NCI-H2196 treated with DMSO at 0.1 percent for 48 hours (cell line): ENCODE data around the gene ITGA1.

Experiments
- DNase-seq: peaks from one replicate; lab custom pipeline; 2025; ENCODE audit not compliant: unreplicated experiment; lab: John Stamatoyannopoulos, UW

The ITGA1 gene

DNA sequence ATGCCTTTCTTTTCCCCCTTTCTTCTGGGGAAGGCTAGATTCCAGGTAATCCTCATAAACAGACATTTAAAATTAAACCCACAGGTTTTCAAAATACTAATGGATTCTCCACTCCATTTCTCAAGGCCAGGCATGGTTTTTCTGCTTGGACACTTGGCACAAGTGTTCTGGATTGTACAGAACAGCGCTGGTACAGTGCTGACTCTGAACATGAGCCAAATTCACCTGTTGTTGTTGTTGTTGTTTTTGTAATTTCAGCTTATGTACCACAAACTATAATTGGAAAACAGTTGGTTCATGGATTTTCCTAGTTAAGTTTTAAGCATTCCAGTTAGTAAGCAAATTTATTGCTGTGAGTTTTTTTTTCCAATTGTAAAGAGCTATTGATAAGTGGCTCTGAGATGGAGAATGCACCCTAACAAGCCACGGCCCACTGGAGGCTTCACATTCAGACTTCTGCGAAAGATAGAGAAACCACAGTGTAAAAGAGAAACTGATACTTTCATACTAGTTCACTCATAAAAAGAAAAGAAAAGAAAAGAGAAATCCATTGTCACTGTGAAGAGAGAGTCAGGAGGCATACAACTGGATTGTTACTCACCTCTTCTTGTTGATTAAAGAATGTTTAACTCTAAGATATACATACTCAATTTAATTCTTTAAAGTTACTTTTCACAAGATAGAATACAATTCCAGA is 16.2 kb upstream of the ITGA1 start:
- no peak for DNase-seq

DNA sequence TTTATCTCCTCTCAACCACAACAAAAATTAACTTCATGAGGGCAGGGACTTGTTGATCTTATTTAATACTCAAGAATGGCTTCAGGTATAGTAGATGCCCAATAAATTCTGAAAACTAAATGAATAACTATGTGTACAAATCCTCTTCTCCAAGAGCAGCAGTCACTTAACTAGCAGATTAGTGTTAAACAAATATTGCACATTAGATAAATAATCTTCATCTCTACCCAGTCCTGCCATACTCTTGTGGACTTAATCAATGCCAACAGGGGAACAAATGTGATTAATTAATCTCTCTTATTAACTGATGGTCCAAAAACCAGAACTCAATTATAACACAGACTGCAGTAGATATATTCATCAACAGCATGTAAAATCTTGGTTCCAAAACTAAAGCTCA is 15.0 kb upstream of the ITGA1 start:
- DNase-seq, result no peak

DNA sequence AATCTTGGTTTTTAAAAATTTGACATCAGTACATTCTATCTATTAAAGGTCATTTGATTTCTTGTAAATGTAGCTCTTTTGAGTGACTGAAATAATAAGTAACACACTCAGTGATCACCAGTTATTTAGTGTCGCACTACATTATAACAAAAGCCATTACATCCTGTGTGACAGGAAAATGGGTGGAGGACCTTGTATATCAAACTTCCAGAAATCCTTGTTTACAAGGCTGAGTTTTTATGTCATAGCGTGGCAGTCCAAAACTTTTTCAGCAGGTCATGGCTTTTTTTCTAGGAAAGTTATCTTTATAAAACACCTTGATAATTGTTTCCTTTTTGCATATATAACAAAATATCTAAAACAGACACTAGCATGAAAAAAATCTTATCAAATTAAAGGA is 14.4 kb upstream of the ITGA1 start:
- no peak for DNase-seq

DNA sequence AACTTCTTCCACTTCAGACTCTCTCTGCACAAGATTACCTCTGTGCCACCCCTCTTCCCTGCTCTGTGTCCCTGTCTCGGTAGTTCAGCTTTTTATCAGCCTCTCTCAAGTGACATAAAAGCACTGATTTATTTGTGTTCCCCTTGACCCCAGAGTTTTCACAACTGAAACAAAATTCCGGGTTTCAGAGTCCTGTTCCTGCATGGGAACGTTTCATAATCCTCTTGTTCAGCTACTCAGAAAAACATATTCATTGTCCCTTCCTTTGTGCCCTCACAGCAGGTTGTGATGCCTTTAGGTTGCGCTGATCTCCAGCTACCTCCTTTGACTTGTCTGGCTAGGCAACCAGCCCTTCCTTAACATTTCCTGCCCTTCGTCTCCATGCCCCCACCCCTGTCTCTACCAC is 13.7 kb upstream of the ITGA1 start:
- DNase-seq, result no peak

DNA sequence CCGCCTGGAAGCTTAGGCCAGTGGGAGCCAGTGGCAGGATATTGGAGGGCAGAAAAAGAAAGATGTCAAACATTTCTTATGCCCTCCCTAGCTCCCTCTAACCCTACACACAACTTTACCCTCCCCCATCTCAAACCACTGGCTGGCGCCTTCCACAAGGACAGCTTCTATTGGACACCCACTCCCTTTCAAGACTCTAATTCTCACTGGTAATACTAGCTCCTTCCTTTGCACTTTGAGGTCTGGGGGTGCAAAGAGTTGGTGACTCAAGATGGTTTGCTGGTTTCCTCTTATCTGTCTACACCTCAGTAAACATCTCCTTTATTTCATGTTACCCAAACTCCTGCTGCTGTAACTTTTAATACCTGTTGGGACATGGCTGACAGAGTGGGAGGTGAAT is 11.6 kb upstream of the ITGA1 start:
- no peak for DNase-seq

DNA sequence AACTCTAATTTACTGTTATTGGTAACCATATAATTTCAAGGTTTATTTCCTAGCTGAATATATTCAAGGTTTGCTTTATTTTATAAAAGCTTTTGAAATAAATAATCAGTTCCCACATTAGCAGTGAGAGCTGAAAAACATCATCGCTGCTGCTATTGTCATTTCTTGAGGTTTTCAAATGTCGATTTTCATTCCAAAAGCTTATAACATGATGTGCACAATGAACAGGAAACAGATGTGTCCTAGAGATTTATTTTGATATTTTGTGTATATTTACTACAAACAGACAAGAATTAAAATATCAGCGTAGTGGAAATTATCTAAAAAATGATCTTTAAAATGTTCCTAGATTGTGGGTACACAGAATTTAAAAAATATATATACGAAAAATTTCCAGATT is 10.5 kb upstream of the ITGA1 start:
- DNase-seq, result no peak

DNA sequence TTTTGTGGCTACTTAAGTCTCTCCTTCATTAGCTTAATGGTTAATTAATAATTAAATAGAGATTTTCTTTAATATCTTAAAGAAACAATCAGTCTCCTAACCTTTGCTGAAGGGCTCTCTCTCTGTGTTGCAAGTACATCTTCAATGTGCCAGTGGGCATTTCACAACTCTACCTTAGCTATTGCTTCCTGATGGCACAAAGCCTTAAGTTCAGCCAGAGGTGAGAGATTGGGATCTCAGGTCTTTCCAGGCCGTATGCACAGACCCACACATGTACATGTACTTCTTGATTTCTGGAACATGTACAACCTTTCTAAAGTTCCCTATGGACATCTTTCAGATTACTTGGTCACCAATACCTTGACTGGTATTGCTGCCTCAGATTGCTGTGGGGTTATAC is 8.9 kb upstream of the ITGA1 start:
- no peak for DNase-seq

DNA sequence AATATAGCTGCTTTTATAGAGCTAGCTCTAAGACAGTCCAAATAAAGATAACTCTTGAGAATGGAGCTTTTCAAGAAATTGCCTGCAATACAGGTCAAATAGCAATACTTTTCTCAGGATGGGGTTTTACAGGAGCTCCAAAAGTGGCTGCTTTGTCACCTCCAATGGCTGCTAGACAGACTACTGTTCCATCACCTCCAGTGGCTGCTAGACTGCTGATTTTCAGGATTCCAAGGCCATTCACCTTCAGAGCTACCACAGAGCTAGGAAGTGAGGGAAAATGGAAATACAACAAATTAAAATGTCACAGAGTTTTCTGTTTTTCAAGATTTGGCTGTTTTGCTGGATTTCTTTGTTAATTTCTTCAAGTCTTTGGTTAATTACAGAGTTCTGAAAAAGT is 8.5 kb upstream of the ITGA1 start:
- no peak for DNase-seq

DNA sequence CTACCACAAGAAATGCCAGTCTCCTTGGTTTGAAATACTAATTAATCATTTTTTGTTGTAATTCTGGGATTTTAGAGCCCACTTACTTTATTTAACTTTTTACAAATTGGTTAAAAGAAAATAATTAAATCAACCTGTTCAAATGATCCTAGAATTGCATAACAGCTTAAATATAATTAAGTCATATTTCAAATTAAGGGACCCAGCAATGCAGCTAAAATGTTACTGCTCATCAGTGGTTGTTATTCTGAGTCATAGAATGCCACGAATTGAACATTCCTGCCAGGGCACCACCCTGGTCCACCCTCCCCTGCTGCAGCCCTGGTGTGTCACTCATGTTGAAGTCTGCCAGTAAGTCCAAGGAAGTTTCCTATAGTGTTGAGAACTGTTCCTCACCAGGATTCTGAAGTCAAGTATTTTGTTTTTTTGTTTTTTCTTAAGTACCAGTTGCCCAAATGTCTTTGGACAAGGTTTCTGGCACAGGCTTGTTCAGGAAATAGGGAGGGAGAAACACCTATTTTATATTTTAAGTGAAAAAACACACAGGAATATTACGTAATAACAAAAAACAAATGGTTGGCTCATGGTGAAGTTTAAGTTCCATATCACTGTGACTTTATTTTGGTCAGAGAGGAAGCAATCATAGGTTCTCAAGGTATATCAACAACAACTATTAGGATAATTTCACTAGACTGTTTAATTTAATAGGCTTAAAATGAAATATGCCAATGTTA is 4.3 kb upstream of the ITGA1 start:
- DNase-seq, result no peak

DNA sequence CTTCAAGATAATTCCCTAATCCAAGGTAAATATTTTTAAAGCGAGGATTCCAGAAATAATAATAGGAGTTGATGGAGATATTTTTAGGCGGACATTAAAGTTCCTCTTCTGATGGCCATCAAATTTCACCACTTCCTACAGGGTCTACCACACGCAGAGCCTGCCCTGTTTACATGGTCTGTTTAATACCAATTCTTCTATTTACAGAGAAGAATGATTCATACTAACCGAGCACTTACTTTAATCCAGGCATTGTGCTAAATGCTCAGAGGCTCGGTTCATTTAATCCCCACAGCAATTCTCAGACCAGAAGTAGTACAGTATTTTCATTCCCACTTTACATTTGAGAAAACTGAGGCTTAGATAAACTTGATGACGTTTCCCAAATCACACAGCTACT is 3.0 kb upstream of the ITGA1 start:
- DNase-seq, result no peak

DNA sequence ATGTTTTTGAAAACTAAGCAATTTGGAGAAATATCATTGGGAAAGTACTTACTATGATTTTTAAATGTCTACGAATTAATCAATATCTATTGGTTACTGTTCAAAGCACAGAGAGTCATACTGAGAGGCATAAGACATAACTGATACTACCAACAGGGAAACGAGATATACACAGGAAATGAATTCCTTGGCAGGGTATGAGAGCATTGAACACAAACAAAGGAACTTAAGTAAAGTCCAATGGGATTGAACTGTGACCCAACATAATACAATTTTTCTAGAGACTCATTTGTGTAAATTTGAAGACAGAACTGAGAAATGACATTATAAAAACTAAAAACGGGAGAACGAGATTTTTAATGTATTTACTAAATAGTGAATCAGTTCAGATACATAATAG is 1.3 kb upstream of the ITGA1 start:
- no peak for DNase-seq

DNA sequence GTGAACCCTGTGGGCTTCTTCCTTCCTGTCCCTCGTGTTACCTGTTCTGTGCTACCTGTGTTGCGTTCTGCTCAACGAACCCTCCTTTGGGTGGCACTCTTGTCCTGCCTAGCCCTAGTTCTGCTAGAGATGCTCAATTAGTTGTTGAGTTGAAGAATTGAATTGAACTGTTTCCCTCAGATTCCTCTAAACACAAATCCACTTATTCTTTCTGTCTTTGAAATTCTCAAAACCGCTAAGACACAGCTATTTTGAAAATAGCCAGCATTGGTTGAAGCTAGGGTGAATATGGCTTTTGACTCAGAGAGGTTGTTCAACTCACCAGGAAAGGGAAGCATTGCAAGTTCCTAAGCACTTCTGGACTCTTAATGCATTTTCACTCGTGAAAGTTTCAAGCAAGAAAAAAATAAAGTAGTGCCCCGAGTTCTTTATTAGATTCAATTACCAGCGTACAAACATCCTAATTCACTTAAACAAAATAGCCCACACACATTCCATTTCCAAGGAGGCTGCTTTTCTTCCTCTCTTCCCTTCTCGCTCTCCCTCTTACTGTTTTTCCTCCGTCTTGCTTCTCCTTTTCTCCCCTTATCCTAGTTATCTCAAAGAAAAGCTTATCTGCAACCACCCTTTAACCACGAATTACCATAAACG is 642 bp upstream of the ITGA1 start:
- no peak for DNase-seq

DNA sequence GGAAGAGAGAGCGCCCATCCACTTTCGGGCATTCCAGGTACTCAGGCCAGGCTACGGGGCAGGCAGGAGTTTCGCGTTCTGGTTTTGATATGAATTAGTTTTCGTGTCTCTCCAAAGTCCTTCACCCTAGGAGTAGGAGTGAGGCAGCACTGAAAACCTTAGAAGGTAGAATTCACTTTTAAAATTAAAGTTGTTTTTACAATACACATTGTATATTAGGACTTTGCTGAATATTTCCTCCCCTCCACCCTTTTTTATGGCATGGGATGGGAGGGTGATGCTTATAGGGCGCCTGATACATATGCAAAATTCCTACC is 747 bp downstream of the ITGA1 start:
- DNase-seq, result no peak

DNA sequence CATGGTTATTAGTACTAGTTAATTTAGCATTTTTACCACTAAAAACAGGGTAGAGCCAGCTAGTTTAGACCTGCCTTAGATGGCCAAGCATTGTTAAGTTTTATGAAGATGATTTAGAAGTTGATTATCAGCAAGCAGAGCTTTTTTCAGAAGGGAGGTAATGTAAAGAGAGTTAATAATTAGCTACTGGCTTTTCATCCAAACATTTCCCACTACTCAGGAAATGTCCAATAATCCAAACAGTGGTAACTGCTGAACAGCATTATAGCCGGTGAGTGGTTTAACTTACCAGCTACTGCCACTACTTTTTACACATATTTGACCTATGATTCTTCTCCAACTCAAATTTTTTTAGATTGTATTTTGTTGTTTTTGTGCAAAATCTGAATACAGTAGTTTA is 1.7 kb downstream of the ITGA1 start:
- no peak for DNase-seq

DNA sequence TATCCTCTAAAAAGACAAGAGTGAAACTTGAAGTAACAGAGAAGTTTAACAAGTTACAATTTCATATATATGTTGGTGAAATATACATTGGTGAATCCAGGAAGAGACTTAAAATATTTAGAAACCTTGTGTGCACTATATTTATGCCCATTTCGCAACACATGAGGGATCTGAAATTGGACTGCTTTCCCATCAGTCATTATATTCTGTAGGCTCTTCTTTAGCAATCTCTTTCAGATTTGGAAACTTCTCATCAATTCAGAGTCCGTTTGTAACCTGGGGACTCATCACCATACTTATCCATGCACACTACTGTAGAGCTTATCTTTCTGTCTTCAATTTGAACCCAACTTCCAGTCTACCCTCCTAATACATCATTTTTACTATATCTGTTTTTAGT is 2.1 kb downstream of the ITGA1 start:
- no peak for DNase-seq

DNA sequence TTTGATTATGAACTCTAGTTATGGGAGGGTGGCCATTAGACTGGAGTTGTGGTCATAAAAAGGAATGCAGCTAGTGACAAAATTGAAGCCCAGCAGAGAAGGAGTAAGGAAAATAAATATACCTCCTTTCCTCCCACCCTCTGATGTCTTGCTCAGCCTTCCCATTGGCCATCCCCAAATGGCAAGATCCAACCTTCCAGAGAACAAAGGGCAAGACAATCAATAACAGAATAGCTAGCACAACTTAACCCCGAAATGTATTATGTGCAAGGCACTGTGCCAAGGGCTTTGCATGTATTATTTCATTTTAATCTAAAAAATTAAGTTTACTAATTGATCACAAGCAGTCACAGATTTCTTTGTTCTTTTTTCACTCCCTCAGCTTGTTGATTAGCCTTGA is 3.6 kb downstream of the ITGA1 start:
- no peak for DNase-seq

DNA sequence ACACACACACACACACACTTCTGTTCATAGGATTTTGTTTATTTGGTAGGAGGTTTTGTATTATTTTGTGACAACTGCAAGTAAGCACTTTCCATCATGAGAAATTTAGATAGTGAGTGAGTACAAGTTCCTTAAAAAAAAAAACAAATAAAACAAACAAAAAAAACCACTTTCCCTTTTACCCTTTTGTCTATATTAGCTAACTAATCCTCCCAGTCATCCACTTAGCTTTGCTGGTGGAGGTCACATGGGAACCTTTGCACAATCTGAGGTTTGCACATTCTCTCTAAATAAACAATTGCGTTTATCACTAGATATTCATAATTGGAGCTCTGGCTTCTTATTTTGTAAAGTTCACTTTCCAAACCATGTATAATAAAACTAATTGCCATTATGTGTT is 6.8 kb downstream of the ITGA1 start:
- no peak for DNase-seq

DNA sequence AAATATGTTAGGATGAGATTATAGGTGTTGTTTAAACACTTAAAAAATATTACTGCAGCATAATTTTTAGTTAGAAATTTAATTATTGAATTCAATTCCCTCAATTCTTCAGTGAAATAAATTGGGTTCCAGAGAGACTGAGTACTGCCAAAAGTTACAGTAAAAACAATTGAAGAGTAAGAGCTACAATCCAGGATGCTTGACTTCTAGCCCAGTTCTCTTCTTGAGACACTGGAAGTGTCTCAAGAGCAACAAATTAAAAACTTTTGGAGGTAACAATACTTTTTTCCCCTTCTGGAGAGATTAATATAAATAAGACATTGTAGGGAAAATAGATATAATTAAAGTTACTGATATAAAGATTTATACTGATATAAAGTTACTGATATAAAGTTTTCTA is 8.3 kb downstream of the ITGA1 start:
- no peak for DNase-seq

DNA sequence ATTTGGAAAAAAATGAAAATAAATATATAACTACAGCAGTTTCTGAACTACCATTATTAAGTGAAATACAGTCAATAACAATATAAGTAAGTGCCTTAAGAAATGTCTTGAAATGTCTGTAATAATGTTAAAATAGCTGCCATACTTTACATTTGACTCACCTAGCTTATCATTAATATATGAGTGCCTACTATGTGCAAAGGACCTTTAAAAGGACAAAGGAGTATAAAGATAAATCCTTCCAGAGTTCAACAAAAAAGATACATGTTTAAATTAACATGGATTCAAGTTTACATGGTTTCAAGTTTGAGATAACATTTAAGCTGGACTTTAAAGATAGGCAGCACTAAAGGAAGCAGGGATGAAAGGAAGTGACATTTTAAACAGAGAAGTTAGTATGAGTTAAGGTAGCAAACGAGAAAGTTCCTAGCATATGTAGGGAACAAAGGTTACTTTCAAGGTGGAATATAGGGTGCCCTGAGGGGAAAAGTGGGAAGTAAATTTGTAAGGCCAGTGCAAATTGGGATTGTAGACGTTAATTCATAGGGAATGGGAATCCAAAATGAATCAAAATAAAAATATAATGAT is 8.9 kb downstream of the ITGA1 start:
- DNase-seq, result no peak

DNA sequence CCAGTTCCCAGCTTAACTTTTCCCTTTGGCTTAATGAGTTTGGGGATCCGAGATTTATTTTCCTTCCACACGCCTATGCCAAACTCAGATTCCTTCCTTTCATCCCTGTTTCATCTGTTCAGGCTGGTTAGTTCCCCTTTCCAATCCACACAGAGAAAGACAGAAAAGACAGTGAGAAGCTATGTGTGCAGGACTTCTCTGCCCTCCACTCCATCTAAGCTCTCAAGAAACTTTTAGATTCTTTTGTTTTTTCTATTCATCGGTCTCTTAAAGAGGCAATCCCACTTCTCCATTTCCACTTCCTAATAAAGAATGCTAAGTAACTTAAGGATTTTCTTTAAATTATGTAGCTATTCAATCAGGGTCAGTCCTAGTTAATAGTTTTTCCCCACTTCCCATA is 11.2 kb downstream of the ITGA1 start:
- no peak for DNase-seq

DNA sequence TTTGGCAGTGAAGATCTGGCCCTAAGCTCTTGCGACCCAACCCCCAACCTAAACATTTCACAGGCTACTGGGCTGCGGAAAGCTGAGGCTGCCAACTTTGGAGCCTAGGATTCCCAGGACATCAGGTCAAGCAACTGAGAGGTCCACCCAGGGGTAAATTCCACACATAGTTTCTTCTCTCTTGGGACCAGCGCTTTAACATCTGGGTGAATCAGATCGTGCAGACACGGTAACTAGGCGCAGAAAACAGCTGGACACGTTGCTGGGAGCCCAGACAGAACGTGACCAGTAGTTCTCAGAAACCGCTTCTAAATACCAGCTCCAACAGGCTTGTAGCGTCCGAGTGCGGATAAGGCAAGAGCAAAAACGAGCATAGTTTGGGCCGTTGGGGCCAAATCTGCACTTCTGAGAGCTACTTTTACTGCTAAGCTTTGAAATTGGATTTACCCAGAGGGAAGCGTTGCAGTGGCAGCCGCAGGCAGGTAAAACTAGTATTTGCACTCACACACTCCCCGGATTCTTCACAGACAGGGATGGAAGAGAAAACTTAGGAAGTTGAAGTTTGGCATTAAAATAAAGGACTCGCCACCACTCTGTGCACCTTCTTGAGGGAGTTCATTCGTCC is 11.8 kb downstream of the ITGA1 start:
- DNase-seq, result no peak

DNA sequence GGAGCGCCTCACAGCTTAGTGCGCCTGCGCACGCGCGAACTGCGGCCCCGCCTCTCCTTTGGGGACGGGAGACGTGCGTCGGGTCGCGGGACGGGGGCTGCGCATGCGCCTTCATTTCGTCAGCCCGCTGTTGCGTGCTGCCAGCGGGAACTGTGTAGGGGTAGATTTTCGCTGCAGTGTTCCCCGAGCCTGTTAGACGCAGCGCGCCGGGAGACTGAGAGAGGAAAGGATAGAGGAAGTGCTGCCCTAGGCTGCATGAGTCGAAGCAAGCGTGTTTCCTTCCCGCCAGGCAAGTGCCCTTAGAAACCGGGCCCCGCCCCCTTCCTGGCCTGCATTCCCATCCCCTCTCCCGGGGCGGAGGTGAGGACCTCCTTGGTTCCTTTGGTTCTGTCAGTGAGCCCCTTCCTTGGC is 12.3 kb downstream of the ITGA1 start:
- peak; percentile 52 for DNase-seq
